NCI-H345 treated with DMSO at 0.1 percent for 48 hours (cell line): ENCODE measurements around the gene ITSN1.
"Not testable (repeated sequence)": the region's sequence is repeated elsewhere in the genome, so short reads cannot be mapped to it uniquely, and the experiment has no call there.

ENCODE experiments used
- DNase-seq: peaks from one replicate; lab custom pipeline; 2025; ENCODE audit not compliant: unreplicated experiment; lab: John Stamatoyannopoulos, UW

Gene ITSN1

GRCh38 chr21:33857846-33858666 lies 215.8 kb downstream of the ITSN1 start:
- no peak for DNase-seq

GRCh38 chr21:33858667-33859372 lies 216.5 kb downstream of the ITSN1 start:
- no peak for DNase-seq

- DNase-seq: no peak
These were observed 217.2 kb downstream of the ITSN1 start for GRCh38 chr21:33859373-33860102.

GRCh38 chr21:33860332-33860879 lies 218.1 kb downstream of the ITSN1 start:
- no peak for DNase-seq

- DNase-seq: no peak
These were observed 218.8 kb downstream of the ITSN1 start for GRCh38 chr21:33861125-33861524.

- not testable (repeated sequence) for DNase-seq
These were observed 220.9 kb downstream of the ITSN1 start for GRCh38 chr21:33863191-33863590.

- no peak for DNase-seq
These were observed 221.8 kb downstream of the ITSN1 start for GRCh38 chr21:33864150-33864549.

- DNase-seq: no peak
These were observed 222.9 kb downstream of the ITSN1 start for GRCh38 chr21:33865176-33865575.

- DNase-seq: no peak
These were observed 223.8 kb downstream of the ITSN1 start for GRCh38 chr21:33865996-33866575.

GRCh38 chr21:33866826-33867225 lies 224.5 kb downstream of the ITSN1 start:
- no peak for DNase-seq

GRCh38 chr21:33867868-33868267 lies 225.6 kb downstream of the ITSN1 start:
- not testable (repeated sequence) for DNase-seq

- DNase-seq: no peak
These were observed 227.6 kb downstream of the ITSN1 start for GRCh38 chr21:33869873-33870272.

- no peak for DNase-seq
These were observed 228.5 kb downstream of the ITSN1 start for GRCh38 chr21:33870768-33871167.

GRCh38 chr21:33871171-33871570 lies 228.9 kb downstream of the ITSN1 start:
- DNase-seq: no peak

- DNase-seq: no peak
These were observed 230.7 kb downstream of the ITSN1 start for GRCh38 chr21:33872881-33873515.

GRCh38 chr21:33874161-33874560 lies 231.9 kb downstream of the ITSN1 start:
- DNase-seq: no peak

GRCh38 chr21:33875026-33875695 lies 232.9 kb downstream of the ITSN1 start:
- DNase-seq: no peak

GRCh38 chr21:33878824-33879223 lies 236.5 kb downstream of the ITSN1 start:
- no peak for DNase-seq

GRCh38 chr21:33880626-33881025 lies 238.3 kb downstream of the ITSN1 start:
- DNase-seq: no peak
